ENCODE results near the gene STS. TPM values are rescaled to one million over a fixed set of nuclear protein-coding genes. Genes with fewer than 3 reads are reported as not detected.

STS gene
- total and polyA plus RNA-seq, 2 donors (not counting 3 experiments of a cell fraction or from before 2014, with no cell fraction given): 2.1 to 4.9 TPM

DNA sequence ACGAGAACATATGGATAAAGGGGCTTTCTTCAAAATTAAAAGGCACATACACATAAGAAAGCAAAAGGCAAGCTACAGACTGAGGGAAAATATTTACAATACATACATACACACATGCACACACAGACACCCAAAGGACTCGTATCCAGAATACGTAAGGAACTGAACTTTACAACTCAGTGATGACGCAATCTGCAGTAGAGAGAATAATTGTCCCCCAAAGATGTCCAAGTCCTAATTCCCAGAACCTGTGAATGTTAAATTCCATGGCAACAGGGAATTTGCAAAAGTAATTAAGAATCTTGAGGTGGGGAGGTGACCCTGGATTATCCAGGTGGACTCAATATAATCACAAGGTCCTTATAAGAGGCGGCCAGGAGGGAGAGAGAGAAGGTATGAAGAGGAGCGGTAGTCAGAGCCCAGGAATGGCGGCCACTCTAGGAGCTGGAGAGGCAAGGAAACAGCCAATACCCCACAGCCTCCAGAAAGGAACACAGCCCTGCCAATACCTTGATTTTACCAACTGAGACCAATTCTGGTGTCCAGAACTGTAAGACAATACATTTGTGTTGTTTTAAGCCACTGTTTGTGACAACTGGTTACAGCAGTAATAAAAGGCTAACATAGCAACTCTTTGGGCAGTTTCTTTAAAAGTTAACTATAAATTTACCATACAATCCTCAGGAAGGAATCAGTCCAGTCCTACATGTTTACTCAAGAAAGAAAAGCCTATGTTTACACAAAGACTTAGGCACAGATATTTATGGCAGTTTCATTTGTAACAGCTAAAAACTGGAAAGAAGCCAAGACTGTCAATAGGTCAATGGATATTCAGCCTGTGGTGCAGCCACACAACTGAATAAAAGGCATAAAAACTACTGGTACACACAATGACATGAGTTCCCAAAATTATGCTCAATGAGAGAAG, 27.3 kb upstream of the STS start:
- POLR2A ChIA-PET: no interaction called here
- H3K9ac ChIP-seq (replicated peaks; ENCODE audit: extremely low read depth, insufficient read depth, low read length): no peak overlapping the region
- no peaks in the 10 kb centered on the region for H3K36me3 ChIP-seq (ENCODE audit: control insufficient read depth in 2 of 2, extremely low read depth in 1 of 2, insufficient read depth in 2 of 2, low read length in 2 of 2)
- H3K27me3 ChIP-seq (ENCODE audit: control insufficient read depth in 2 of 2, insufficient read depth in 2 of 2, low read length in 2 of 2): no peaks in the 10 kb centered on the region
- H3K4me1 ChIP-seq (ENCODE audit: control insufficient read depth, extremely low read depth, insufficient read depth, low read length): peaks cover 27% of the 10 kb centered on the region
- no peak overlapping the region for H3K4me3 ChIP-seq (replicated peaks in 1 of 3; ENCODE audit: insufficient read depth in 1 of 3, low read depth in 1 of 3, low read length in 3 of 3)
- H4K20me1 ChIP-seq (replicated peaks; ENCODE audit: control insufficient read depth, extremely low read depth, insufficient read depth, low read length): no peaks in the 10 kb centered on the region
- peak; percentile 91 for FAIRE-seq
- peak; percentile 76 for DNase-seq (ENCODE audit: low read depth, low spot score)
- CTCF ChIA-PET: interaction anchor here (1.0 kb wide), 2 partner anchors 12 to 15 kb away, joined by 3 to 4 read pairs; no protein-coding TSS in a partner anchor
- H3K79me2 ChIP-seq (ENCODE audit: control insufficient read depth, insufficient read depth, low read length): peaks cover 39% of the 10 kb centered on the region
- no peaks in the 10 kb centered on the region for H3K9me3 ChIP-seq (replicated peaks; ENCODE audit: control insufficient read depth, insufficient read depth, low read length)
- peak overlapping the region; percentile 62 for H3K4me2 ChIP-seq (ENCODE audit: insufficient read depth, low read length)
- no peaks in the 10 kb centered on the region for H3K9me1 ChIP-seq (replicated peaks; ENCODE audit: control insufficient read depth, extremely low read depth, insufficient read depth, low read length)
- peak overlapping the region; percentile 32 for H3K27ac ChIP-seq (ENCODE audit: insufficient read depth, low read depth, low read length)
- dilution Hi-C loops (cut with MboI; ENCODE audit: extremely low pct_ligation_motif_present, low sequenced_read_pairs) (no loop called here), intact Hi-C loops (cut with micrococcal nuclease) (loop anchor here (1.0 to 5.0 kb wide), 2 partner anchors 11 to 38 kb away; no protein-coding TSS in a partner anchor)
- H2AFZ ChIP-seq (ENCODE audit: low read depth, low read length): no peak overlapping the region
- TF ChIP-seq, protein P1, sequence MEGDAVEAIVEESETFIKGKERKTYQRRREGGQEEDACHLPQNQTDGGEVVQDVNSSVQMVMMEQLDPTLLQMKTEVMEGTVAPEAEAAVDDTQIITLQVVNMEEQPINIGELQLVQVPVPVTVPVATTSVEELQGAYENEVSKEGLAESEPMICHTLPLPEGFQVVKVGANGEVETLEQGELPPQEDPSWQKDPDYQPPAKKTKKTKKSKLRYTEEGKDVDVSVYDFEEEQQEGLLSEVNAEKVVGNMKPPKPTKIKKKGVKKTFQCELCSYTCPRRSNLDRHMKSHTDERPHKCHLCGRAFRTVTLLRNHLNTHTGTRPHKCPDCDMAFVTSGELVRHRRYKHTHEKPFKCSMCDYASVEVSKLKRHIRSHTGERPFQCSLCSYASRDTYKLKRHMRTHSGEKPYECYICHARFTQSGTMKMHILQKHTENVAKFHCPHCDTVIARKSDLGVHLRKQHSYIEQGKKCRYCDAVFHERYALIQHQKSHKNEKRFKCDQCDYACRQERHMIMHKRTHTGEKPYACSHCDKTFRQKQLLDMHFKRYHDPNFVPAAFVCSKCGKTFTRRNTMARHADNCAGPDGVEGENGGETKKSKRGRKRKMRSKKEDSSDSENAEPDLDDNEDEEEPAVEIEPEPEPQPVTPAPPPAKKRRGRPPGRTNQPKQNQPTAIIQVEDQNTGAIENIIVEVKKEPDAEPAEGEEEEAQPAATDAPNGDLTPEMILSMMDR (IDR thresholded peaks at IDR 0.05; ENCODE audit: extremely low read depth in 1 of 2, insufficient read depth in 1 of 2, low read depth in 1 of 2, low read length in 2 of 2): no peak
- TF ChIP-seq GATA2 (IDR thresholded peaks at IDR 0.05; ENCODE audit: insufficient read depth, insufficient read length, low read depth, low read length): no peak
- no peak for TF ChIP-seq EZH2 (IDR thresholded peaks at IDR 0.05; ENCODE audit: borderline replicate concordance, low read depth, low read length, severe bottlenecking)
- TF ChIP-seq MYC (IDR thresholded peaks at IDR 0.05; ENCODE audit: low read depth, low read length): no peak
- TF ChIP-seq FOS (IDR thresholded peaks at IDR 0.05; ENCODE audit: borderline replicate concordance, insufficient read depth, low read length): no peak
- TF ChIP-seq JUN (IDR thresholded peaks at IDR 0.05; ENCODE audit: borderline replicate concordance, insufficient read depth, insufficient read length, low read depth): no peak
- TF ChIP-seq POLR2A (IDR thresholded peaks at IDR 0.05; ENCODE audit: low read depth, low read length): no peak
- TF ChIP-seq, protein P2, sequence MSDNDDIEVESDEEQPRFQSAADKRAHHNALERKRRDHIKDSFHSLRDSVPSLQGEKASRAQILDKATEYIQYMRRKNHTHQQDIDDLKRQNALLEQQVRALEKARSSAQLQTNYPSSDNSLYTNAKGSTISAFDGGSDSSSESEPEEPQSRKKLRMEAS (IDR thresholded peaks at IDR 0.05; ENCODE audit: insufficient read depth, insufficient read length): no peak
- TF ChIP-seq POLR2AphosphoS5 (IDR thresholded peaks at IDR 0.05; ENCODE audit: insufficient read depth, low read depth, low read length): no peak
- BruUV-seq (replicated peaks): no TSS peak
